K562 (cell line): ENCODE data around the gene IGF1R.

ENCODE experiments used
- E2F6 ChIP-seq, 2 experiments: IDR thresholded peaks; 2 replicates each; pipeline ENCODE4 v1.6.1; 2011; ENCODE audit warnings: borderline replicate concordance in 1 of 2, control low read depth in 1 of 2, low read depth in 1 of 2, low read length in 1 of 2, mild to moderate bottlenecking in 1 of 2, mixed read lengths in 1 of 2, moderate library complexity in 1 of 2; ENCODE audit not compliant: insufficient read depth in 1 of 2, insufficient read length in 1 of 2, poor library complexity in 1 of 2, severe bottlenecking in 1 of 2; ENCODE audit errors: extremely low read depth in 1 of 2
- ESRRA ChIP-seq: fragments of 450-650 bp; IDR thresholded peaks from 2 replicates; pipeline ENCODE4 v1.6.1; 2014; ENCODE audit warnings: low read depth, mild to moderate bottlenecking, moderate library complexity, borderline replicate concordance
- GMEB1 ChIP-seq: fragments of 250-450 bp; sonication (Bioruptor Pico); IDR thresholded peaks from 2 replicates; pipeline ENCODE4 v1.4.0; 2020; ENCODE audit warnings: mild to moderate bottlenecking
- HDGF ChIP-seq: fragments of 450-650 bp; IDR thresholded peaks from 2 replicates; pipeline ENCODE4 v1.6.1; 2016

GRCh38 chr15:98955961-98956723, 307.8 kb downstream of the IGF1R start:
- no peak for TF ChIP-seq ESRRA
- TF ChIP-seq HDGF = no peak
- TF ChIP-seq GMEB1 (CRISPR knock-in tag) = no peak
- TF ChIP-seq E2F6 (IDR thresholded peaks at IDR 0.05; ENCODE audit: borderline replicate concordance in 1 of 2, extremely low read depth in 1 of 2, insufficient read depth in 1 of 2, insufficient read length in 1 of 2, low read depth in 1 of 2, low read length in 1 of 2, poor library complexity in 1 of 2, severe bottlenecking in 1 of 2) = no peak
